HepG2 (cell line): Measurements from ENCODE around the gene ALG9. TPM values are rescaled to one million over a fixed set of nuclear protein-coding genes. Genes with fewer than 3 reads are reported as not detected.

Source experiments
- CC2D1A ChIP-seq: sonication (generic); formaldehyde crosslinking; IDR thresholded peaks from 2 replicates; pipeline ENCODE4 v1.8.1; 2023; ENCODE audit warnings: mild to moderate bottlenecking, missing genetic modification reagents
- ISX ChIP-seq: sonication (generic); formaldehyde crosslinking; conservative IDR thresholded peaks from 2 replicates; pipeline ENCODE4 v1.5.0; 2020; ENCODE audit warnings: missing genetic modification reagents
- KDM5A ChIP-seq: fragments of 200-600 bp; sonication (generic); IDR thresholded peaks from 2 replicates; pipeline ENCODE4 v1.7.0; 2018; ENCODE audit warnings: antibody characterized with exemption, mild to moderate bottlenecking, low read length, borderline replicate concordance
- MBD4 ChIP-seq: IDR thresholded peaks from 2 replicates; pipeline ENCODE4 v1.6.1; 2012; ENCODE audit warnings: low read length, inconsistent platforms, borderline replicate concordance
- POLR2AphosphoS2 ChIP-seq: IDR thresholded peaks from 2 replicates; pipeline ENCODE4 v1.6.1; 2011; ENCODE audit warnings: low read depth, low read length, improper control_type of control experiment
- SIN3A ChIP-seq: IDR thresholded peaks from 2 replicates; pipeline ENCODE4 v1.6.1; 2011; ENCODE audit warnings: low read depth, mild to moderate bottlenecking, control low read depth, low read length, borderline replicate concordance
- SP5 ChIP-seq: IDR thresholded peaks from 2 replicates; pipeline ENCODE4 v1.6.1; 2016; ENCODE audit warnings: low read depth, borderline replicate concordance
- THRA ChIP-seq: sonication (generic); formaldehyde crosslinking; IDR thresholded peaks from 2 replicates; pipeline ENCODE4 v1.4.0; 2020; ENCODE audit warnings: missing genetic modification reagents, borderline replicate concordance
- ZBTB21 ChIP-seq: sonication (generic); formaldehyde crosslinking; IDR thresholded peaks from 2 replicates; pipeline ENCODE4 v1.4.0; 2020; ENCODE audit warnings: missing genetic modification reagents
- ZFP37 ChIP-seq: sonication (generic); formaldehyde crosslinking; IDR thresholded peaks from 2 replicates; pipeline ENCODE4 v1.4.0; 2020; ENCODE audit warnings: missing genetic modification reagents, borderline replicate concordance
- ZHX1 ChIP-seq: sonication (generic); formaldehyde crosslinking; IDR thresholded peaks from 2 replicates; pipeline ENCODE4 v1.8.1; 2022; ENCODE audit warnings: low read depth, mild to moderate bottlenecking, missing genetic modification reagents
- ZIK1 ChIP-seq: sonication (generic); formaldehyde crosslinking; IDR thresholded peaks from 2 replicates; pipeline ENCODE4 v1.5.0; 2020; ENCODE audit warnings: mild to moderate bottlenecking, low read depth, missing genetic modification reagents, borderline replicate concordance
- ZNF10 ChIP-seq: sonication (generic); formaldehyde crosslinking; IDR thresholded peaks from 2 replicates; pipeline ENCODE4 v1.4.0; 2020; ENCODE audit warnings: mild to moderate bottlenecking, low read depth, missing genetic modification reagents, borderline replicate concordance
- ZNF569 ChIP-seq: sonication (generic); formaldehyde crosslinking; IDR thresholded peaks from 2 replicates; pipeline ENCODE4 v1.5.0; 2020; ENCODE audit warnings: mild to moderate bottlenecking, missing genetic modification reagents, moderate library complexity, borderline replicate concordance
- ZNF609 ChIP-seq: sonication (generic); formaldehyde crosslinking; IDR thresholded peaks from 2 replicates; pipeline ENCODE4 v1.4.0; 2020; ENCODE audit warnings: mild to moderate bottlenecking, missing genetic modification reagents, borderline replicate concordance
- ZSCAN25 ChIP-seq: sonication (generic); formaldehyde crosslinking; IDR thresholded peaks from 2 replicates; pipeline ENCODE4 v1.8.0; 2022; ENCODE audit warnings: mild to moderate bottlenecking, missing genetic modification reagents
- polyA plus RNA-seq, 8 experiments: library from polyadenylated mRNA; depleted of rRNA in 3 of 8; stranded (reverse) in 7 of 8; unstranded in 1 of 8; fragments of >200 nt; fragmentation: Illumina TruSeq in 4 of 8; extraction: Trizol in 4 of 8; gene quantifications; 2 replicates each; pipeline versions ENCODE4 v1.2.1 to v1.2.3, GENCODE V29; 2011 to 2016; ENCODE audit warnings: low read depth in 4 of 8, missing spikeins in 1 of 8, mixed read lengths in 1 of 8; ENCODE audit not compliant: insufficient read depth in 1 of 8
- total RNA-seq, 5 experiments: library from RNA; depleted of rRNA; stranded (reverse); fragments of >200 nt; fragmentation: Illumina TruSeq; extraction: Trizol; gene quantifications; 2 replicates each; pipeline ENCODE4 v1.2.3, GENCODE V29; 2016; ENCODE audit warnings: low read depth in 1 of 5
- TF ChIP-seq, protein P1 (sequence below): sonication (generic); formaldehyde crosslinking; conservative IDR thresholded peaks from 2 replicates; pipeline ENCODE4 v1.5.0; 2020; ENCODE audit warnings: missing genetic modification reagents

The ALG9 gene
- total and polyA plus RNA-seq, 2 of the 13 experiments (the other 11 are each of a cell fraction or from before 2014, with no cell fraction given): 39.4 to 40.6 TPM

DNA sequence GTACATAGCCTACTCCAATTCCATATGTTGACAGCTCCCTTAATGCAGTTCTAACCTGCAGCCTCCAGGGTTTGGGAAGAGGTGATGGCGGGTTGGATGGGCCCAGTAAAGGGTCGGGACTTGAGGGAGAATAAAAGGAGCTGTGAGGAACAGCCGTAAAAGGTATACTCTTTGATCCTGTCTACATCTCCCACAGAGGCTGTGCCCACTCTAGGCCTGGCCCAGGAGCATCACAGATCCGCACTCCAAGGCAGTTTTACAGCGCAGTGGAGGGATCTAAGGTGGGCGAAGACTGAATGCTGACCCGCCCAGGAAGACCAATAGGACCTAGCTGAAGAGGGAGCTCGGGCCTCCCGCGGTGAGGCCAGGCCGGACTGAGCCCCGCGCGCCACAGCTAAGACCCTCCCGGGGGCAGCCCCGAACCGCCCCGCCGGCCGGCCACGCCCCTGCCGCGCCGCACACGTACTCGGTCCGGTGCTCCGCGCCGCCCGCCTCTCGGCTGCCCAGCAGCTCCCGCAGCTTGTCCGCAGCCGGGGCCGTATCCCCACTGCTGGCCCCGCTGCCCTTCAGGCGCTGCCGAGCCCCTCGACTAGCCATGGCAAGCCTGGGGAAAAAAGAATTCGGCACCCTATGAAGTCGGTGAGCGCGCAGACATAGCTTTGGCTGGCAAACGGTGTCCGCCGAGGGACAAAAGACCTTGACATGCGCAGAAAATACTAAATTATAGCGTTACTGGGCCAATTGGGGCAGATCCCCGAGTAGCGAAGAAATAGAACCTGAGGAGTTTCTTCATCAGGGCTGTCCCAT, at the start of gene ALG9 (continued):
- TF ChIP-seq, protein P1, sequence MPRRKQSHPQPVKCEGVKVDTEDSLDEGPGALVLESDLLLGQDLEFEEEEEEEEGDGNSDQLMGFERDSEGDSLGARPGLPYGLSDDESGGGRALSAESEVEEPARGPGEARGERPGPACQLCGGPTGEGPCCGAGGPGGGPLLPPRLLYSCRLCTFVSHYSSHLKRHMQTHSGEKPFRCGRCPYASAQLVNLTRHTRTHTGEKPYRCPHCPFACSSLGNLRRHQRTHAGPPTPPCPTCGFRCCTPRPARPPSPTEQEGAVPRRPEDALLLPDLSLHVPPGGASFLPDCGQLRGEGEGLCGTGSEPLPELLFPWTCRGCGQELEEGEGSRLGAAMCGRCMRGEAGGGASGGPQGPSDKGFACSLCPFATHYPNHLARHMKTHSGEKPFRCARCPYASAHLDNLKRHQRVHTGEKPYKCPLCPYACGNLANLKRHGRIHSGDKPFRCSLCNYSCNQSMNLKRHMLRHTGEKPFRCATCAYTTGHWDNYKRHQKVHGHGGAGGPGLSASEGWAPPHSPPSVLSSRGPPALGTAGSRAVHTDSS: 0 out of 2 replicates have a peak, but pooled peaks have one; percentile 55
- TF ChIP-seq ISX (CRISPR knock-in tag) (no peak), MBD4 (no peak), ZIK1 (CRISPR knock-in tag) (peak; percentile 84), CC2D1A (CRISPR knock-in tag) (no peak), ZBTB21 (no peak), SP5 (CRISPR knock-in tag) (peak; percentile 26; the same call in 1 of the 2 replicates), ZFP37 (CRISPR knock-in tag) (no peak), ZNF10 (no peak), ZHX1 (CRISPR knock-in tag) (peak; percentile 93), THRA (no peak), ZSCAN25 (peak; percentile 16; the same call in 1 of the 2 replicates), POLR2AphosphoS2 (no peak), SIN3A (peak; percentile 34; the same call in 1 of the 2 replicates), KDM5A (peak; percentile 94), ZNF609 (CRISPR knock-in tag) (no peak), ZNF569 (CRISPR knock-in tag) (no peak)
